Tibial nerve (tissue), 4 donors: Measurements from ENCODE around the gene CHRNA4. TPM values are rescaled to one million over a fixed set of nuclear protein-coding genes. Genes with fewer than 3 reads are reported as not detected.

Source experiments
- DNase-seq, 2 donors: peaks; one replicate each; pipeline ENCODE4 v3.0.0-alpha.2; 2019; ENCODE audit warnings: low spot score in 2 of 2
- H3K27ac ChIP-seq, 4 donors: fragments of 200-600 bp; sonication (generic) in 3 of 4; one replicate each; pipeline ENCODE4 v1.5.1; 2017 to 2019; ENCODE audit warnings: mild to moderate bottlenecking in 1 of 4
- H3K27me3 ChIP-seq, 2 donors: fragments of 200-600 bp; sonication (generic) in 1 of 2; one replicate each; pipeline versions ENCODE4 v1.5.1 to v1.6.0; 2017 to 2019
- H3K36me3 ChIP-seq, 3 donors: fragments of 200-600 bp; sonication (generic); one replicate each; pipeline ENCODE4 v1.5.1; 2018 to 2019
- H3K4me1 ChIP-seq, 4 donors: fragments of 200-600 bp; sonication (generic) in 3 of 4; one replicate each; pipeline ENCODE4 v1.5.1; 2017 to 2019
- H3K4me3 ChIP-seq, 4 donors: fragments of 200-600 bp; sonication (generic) in 3 of 4; one replicate each; pipeline ENCODE4 v1.5.1; 2017 to 2019; ENCODE audit warnings: mild to moderate bottlenecking in 1 of 4, moderate library complexity in 1 of 4
- H3K9me3 ChIP-seq, 4 donors: fragments of 200-600 bp; sonication (generic) in 3 of 4; one replicate each; pipeline ENCODE4 v1.5.1; 2017 to 2019
- CTCF ChIP-seq, 5 experiments: fragments of 200-600 bp in 3 of 5; fragments of 450-650 bp in 2 of 5; sonication (generic) in 3 of 5; IDR thresholded peaks; one replicate each; pipeline ENCODE4 v1.5.1; 2016 to 2019; ENCODE audit warnings: antibody characterized with exemption in 5 of 5, mild to moderate bottlenecking in 3 of 5, moderate library complexity in 2 of 5
- EP300 ChIP-seq, 2 donors: sonication (generic); formaldehyde crosslinking; IDR thresholded peaks; one replicate each; pipeline ENCODE4 v1.6.1; 2017; ENCODE audit warnings: antibody characterized with exemption in 2 of 2, mild to moderate bottlenecking in 1 of 2
- POLR2A ChIP-seq, 2 donors: fragments of 450-650 bp; IDR thresholded peaks; one replicate each; pipeline ENCODE4 v1.6.1; 2017; ENCODE audit warnings: antibody characterized with exemption in 2 of 2, mild to moderate bottlenecking in 2 of 2, moderate library complexity in 2 of 2
- WGBS, 2 donors: methylation state at CpG; one replicate each; pipeline ENCODE4 v1.1.5; 2018; 5-methylcytosine and 5-hydroxymethylcytosine counted together
- total RNA-seq, 4 donors: library from RNA; depleted of rRNA; stranded (reverse); fragments of >200 nt; gene quantifications; one replicate each; pipeline ENCODE4 v1.1.0, GENCODE V29; 2016

The CHRNA4 gene
- total RNA-seq, 4 donors from 2014 or later = 0.20 to 1.5 TPM; not detected in 2

- no peak overlapping the region for H3K4me3 ChIP-seq
- no peaks in the 10 kb centered on the region for H3K36me3 ChIP-seq
- H3K27me3 ChIP-seq = peaks cover 0 to 50% of the 10 kb centered on the region in 2 donors
- no peak for DNase-seq
- TF ChIP-seq CTCF (IDR thresholded peaks at IDR 0.05) (no peak), POLR2A (IDR thresholded peaks at IDR 0.05) (no peak), EP300 (IDR thresholded peaks at IDR 0.05) (no peak)
- 98 to 100% methylated on average over 1 of the region's 1 CpG for WGBS, 2 donors
- H3K27ac ChIP-seq = no peak overlapping the region
- H3K4me1 ChIP-seq = peaks cover 0 to 9% (median 0%) of the 10 kb centered on the region in 4 donors
- peaks cover 0 to 17% (median 4%) of the 10 kb centered on the region in 4 donors for H3K9me3 ChIP-seq
Measured at GRCh38 chr20:63301671-63302070, 59.5 kb downstream of the CHRNA4 start.

GRCh38 chr20:63298731-63299312 is 62.3 kb downstream of the CHRNA4 start:
- WGBS, 2 donors = 80 to 84% methylated on average over 16 to 17 of the region's 17 CpGs
- Histone ChIP-seq H3K36me3 (no peaks in the 10 kb centered on the region), H3K4me3 (no peak overlapping the region), H3K27ac (no peak overlapping the region), H3K4me1 (peaks cover 0 to 17% (median 0%) of the 10 kb centered on the region in 4 donors), H3K27me3 (peaks cover 0 to 63% of the 10 kb centered on the region in 2 donors), H3K9me3 (peaks cover 0 to 17% (median 4%) of the 10 kb centered on the region in 4 donors)
- no peak for DNase-seq
- TF ChIP-seq POLR2A (IDR thresholded peaks at IDR 0.05) (no peak), EP300 (IDR thresholded peaks at IDR 0.05) (no peak), CTCF (IDR thresholded peaks at IDR 0.05) (no peak)

GRCh38 chr20:63297796-63298572 is 63.2 kb downstream of the CHRNA4 start:
- WGBS, 2 donors = 76 to 82% methylated on average over 16 of the region's 16 CpGs
- no peak overlapping the region for H3K4me3 ChIP-seq
- peaks cover 0 to 17% (median 4%) of the 10 kb centered on the region in 4 donors for H3K9me3 ChIP-seq
- H3K27me3 ChIP-seq = peaks cover 0 to 71% of the 10 kb centered on the region in 2 donors
- no peak overlapping the region for H3K27ac ChIP-seq
- DNase-seq = no peak
- peaks cover 0 to 17% (median 0%) of the 10 kb centered on the region in 4 donors for H3K4me1 ChIP-seq
- TF ChIP-seq POLR2A (IDR thresholded peaks at IDR 0.05) (no peak), EP300 (IDR thresholded peaks at IDR 0.05) (no peak), CTCF (IDR thresholded peaks at IDR 0.05) (no peak)
- no peaks in the 10 kb centered on the region for H3K36me3 ChIP-seq

- WGBS, 2 donors = 55 to 62% methylated on average over 10 of the region's 11 CpGs
Measured at GRCh38 chr20:63297371-63297781, 63.8 kb downstream of the CHRNA4 start.

More at GRCh38 chr20:63297371-63297781, 63.8 kb downstream of the CHRNA4 start:
- no peak for DNase-seq
- H3K27ac ChIP-seq = no peak overlapping the region
- TF ChIP-seq CTCF (IDR thresholded peaks at IDR 0.05) (no peak), EP300 (IDR thresholded peaks at IDR 0.05) (no peak), POLR2A (IDR thresholded peaks at IDR 0.05) (no peak)
- no peaks in the 10 kb centered on the region for H3K36me3 ChIP-seq
- peaks cover 0 to 74% of the 10 kb centered on the region in 2 donors for H3K27me3 ChIP-seq
- H3K4me3 ChIP-seq = no peak overlapping the region
- H3K9me3 ChIP-seq = peaks cover 0 to 15% (median 4%) of the 10 kb centered on the region in 4 donors
- H3K4me1 ChIP-seq = peaks cover 0 to 17% (median 0%) of the 10 kb centered on the region in 4 donors
